ENCODE data around the gene DHRS11. TPM values are rescaled to one million over a fixed set of nuclear protein-coding genes. Genes with fewer than 3 reads are reported as not detected.

The DHRS11 gene
- polyA plus RNA-seq, 3 donors, result 1.2 to 4.3 (median 2.7) TPM

- no peak for TF ChIP-seq CTCF (IDR thresholded peaks at IDR 0.05)
- Histone ChIP-seq H3K9ac (ENCODE audit: insufficient read depth, low read length, poor library complexity, severe bottlenecking) (no peak overlapping the region), H3K36me3 (replicated peaks in 1 of 2; ENCODE audit: control insufficient read depth in 1 of 2, insufficient read depth in 2 of 2, low read length in 2 of 2) (peaks cover 0 to 4% of the 10 kb centered on the region in 2 donors), H3K27ac (ENCODE audit: low read depth in 1 of 2, low read length in 2 of 2) (no peak overlapping the region), H2AFZ (ENCODE audit: insufficient read depth, low read depth, low read length, poor library complexity, severe bottlenecking) (no peak overlapping the region), H3K4me3 (replicated peaks in 1 of 3; ENCODE audit: low read depth in 2 of 3, low read length in 3 of 3) (no peak overlapping the region), H3K79me2 (ENCODE audit: insufficient read depth, low read length) (no peaks in the 10 kb centered on the region), H3K9me3 (replicated peaks in 1 of 2; ENCODE audit: control insufficient read depth in 1 of 2, insufficient read depth in 1 of 2, low read length in 2 of 2) (no peaks in the 10 kb centered on the region), H3K27me3 (ENCODE audit: control insufficient read depth in 2 of 2, insufficient read depth in 2 of 2, low read length in 2 of 2) (peaks cover 6 to 15% of the 10 kb centered on the region in 2 donors), H3K4me1 (ENCODE audit: control insufficient read depth in 1 of 2, insufficient read depth in 2 of 2, low read length in 2 of 2) (peaks cover 11 to 18% of the 10 kb centered on the region in 2 donors), H3K4me2 (replicated peaks; ENCODE audit: extremely low read depth, low read length, poor library complexity, severe bottlenecking) (no peak overlapping the region), H4K20me1 (ENCODE audit: insufficient read depth, low read length) (peaks cover 16% of the 10 kb centered on the region)
- peaks cover 0 to 4% (median 0%) of the 10 kb centered on the region in 7 donors for H3K9me3 Mint-ChIP-seq
- no peak overlapping the region for H3K4me3 Mint-ChIP-seq
- no peak for DNase-seq
- no peak overlapping the region for H3K27ac Mint-ChIP-seq
- WGBS (ENCODE audit: insufficient coverage), result 100% methylated on average over 3 of the region's 13 CpGs
- peaks cover 21% of the 10 kb centered on the region for H3K4me1 Mint-ChIP-seq
- intact Hi-C loops (cut with micrococcal nuclease), result loop anchor here (5.0 kb wide), 2 partner anchors 48 to 53 kb away; partner anchors contain the start of gene GGNBP2 (in 1 of the 2)
- peaks cover 11 to 16% (median 13%) of the 10 kb centered on the region in 3 donors for H3K27me3 Mint-ChIP-seq (ENCODE audit: low read depth in 3 of 3)
- H3K36me3 Mint-ChIP-seq, result peaks cover 5 to 9% of the 10 kb centered on the region in 2 donors
Observed at GRCh38 chr17:36594626-36595401, 3.1 kb downstream of the DHRS11 start.

GRCh38 chr17:36597226-36597625 lies 5.5 kb downstream of the DHRS11 start:
- H3K9me3 ChIP-seq (replicated peaks in 1 of 2; ENCODE audit: control insufficient read depth in 1 of 2, insufficient read depth in 1 of 2, low read length in 2 of 2), result no peaks in the 10 kb centered on the region
- no peak for DNase-seq
- peaks cover 3% of the 10 kb centered on the region in 2 donors for H3K36me3 Mint-ChIP-seq
- no peak overlapping the region for H3K4me3 Mint-ChIP-seq
- H3K27me3 ChIP-seq (ENCODE audit: control insufficient read depth in 2 of 2, insufficient read depth in 2 of 2, low read length in 2 of 2), result peaks cover 6 to 12% of the 10 kb centered on the region in 2 donors
- H2AFZ ChIP-seq (ENCODE audit: insufficient read depth, low read depth, low read length, poor library complexity, severe bottlenecking), result no peak overlapping the region
- no peak overlapping the region for H3K27ac ChIP-seq (ENCODE audit: low read depth in 1 of 2, low read length in 2 of 2)
- H3K9ac ChIP-seq (ENCODE audit: insufficient read depth, low read length, poor library complexity, severe bottlenecking), result no peak overlapping the region
- no peak for TF ChIP-seq CTCF (IDR thresholded peaks at IDR 0.05)
- intact Hi-C loops (cut with micrococcal nuclease), result no loop called here
- H3K36me3 ChIP-seq (replicated peaks in 1 of 2; ENCODE audit: control insufficient read depth in 1 of 2, insufficient read depth in 2 of 2, low read length in 2 of 2), result no peaks in the 10 kb centered on the region
- H3K9me3 Mint-ChIP-seq, result peaks cover 0 to 4% (median 0%) of the 10 kb centered on the region in 7 donors
- H3K4me1 ChIP-seq (ENCODE audit: control insufficient read depth in 1 of 2, insufficient read depth in 2 of 2, low read length in 2 of 2), result peaks cover 15 to 22% of the 10 kb centered on the region in 2 donors
- peaks cover 22% of the 10 kb centered on the region for H3K4me1 Mint-ChIP-seq
- H3K4me3 ChIP-seq (replicated peaks in 1 of 3; ENCODE audit: low read depth in 2 of 3, low read length in 3 of 3), result no peak overlapping the region
- H3K79me2 ChIP-seq (ENCODE audit: insufficient read depth, low read length), result peaks cover 4% of the 10 kb centered on the region
- no peaks in the 10 kb centered on the region for H4K20me1 ChIP-seq (ENCODE audit: insufficient read depth, low read length)
- no peak overlapping the region for H3K4me2 ChIP-seq (replicated peaks; ENCODE audit: extremely low read depth, low read length, poor library complexity, severe bottlenecking)
- no peak overlapping the region for H3K27ac Mint-ChIP-seq
- 96% methylated on average over 4 of the region's 6 CpGs for WGBS (ENCODE audit: insufficient coverage)
- peaks cover 11 to 14% (median 13%) of the 10 kb centered on the region in 3 donors for H3K27me3 Mint-ChIP-seq (ENCODE audit: low read depth in 3 of 3)
